DOHH2 (cell line): Measurements from ENCODE around the gene YWHAE.
"Not testable (repeated sequence)": the region's sequence is repeated elsewhere in the genome, so short reads cannot be mapped to it uniquely, and the experiment has no call there.

Experiments used
- H3F3A ChIP-seq: fragments of 200-600 bp; sonication (generic), shearing (Covaris generic); 2 replicates; pipeline ENCODE4 v1.6.0; 2016; ENCODE audit warnings: antibody characterized with exemption, mild to moderate bottlenecking; ENCODE audit not compliant: control insufficient read depth, insufficient read depth
- H3K27ac ChIP-seq: fragments of 200-600 bp; sonication (generic); 2 replicates; pipeline ENCODE4 v1.5.1; 2014; ENCODE audit warnings: low read depth, mild to moderate bottlenecking, low read length, moderate library complexity
- H3K27me3 ChIP-seq: fragments of 200-600 bp; sonication (generic); 2 replicates; pipeline ENCODE4 v1.6.1; 2014; ENCODE audit warnings: mild to moderate bottlenecking, low read length, mixed read lengths; ENCODE audit not compliant: control insufficient read depth
- H3K36me3 ChIP-seq: fragments of 200-600 bp; sonication (generic); 2 replicates; pipeline ENCODE4 v1.6.1; 2014; ENCODE audit warnings: mild to moderate bottlenecking, low read length, moderate library complexity, mixed read lengths; ENCODE audit not compliant: control insufficient read depth
- H3K4me1 ChIP-seq: fragments of 200-600 bp; sonication (generic); 2 replicates; pipeline ENCODE4 v1.6.1; 2014; ENCODE audit warnings: mild to moderate bottlenecking, low read length, mixed read lengths; ENCODE audit not compliant: control insufficient read depth
- H3K4me2 ChIP-seq: fragments of 200-600 bp; sonication (generic); 2 replicates; pipeline ENCODE4 v1.6.0; 2014; ENCODE audit warnings: mild to moderate bottlenecking, low read length, moderate library complexity
- H3K4me3 ChIP-seq: fragments of 200-600 bp; sonication (generic); 2 replicates; pipeline ENCODE4 v1.5.1; 2014; ENCODE audit warnings: mild to moderate bottlenecking, low read length, mixed read lengths
- H3K79me2 ChIP-seq: fragments of 200-600 bp; sonication (generic); 2 replicates; pipeline ENCODE4 v1.6.1; 2014; ENCODE audit warnings: mild to moderate bottlenecking, low read length, mixed read lengths; ENCODE audit not compliant: control insufficient read depth
- H3K9me2 ChIP-seq: fragments of 200-600 bp; sonication (generic); replicated peaks from 2 replicates; pipeline ENCODE4 v1.6.1; 2014; ENCODE audit warnings: mild to moderate bottlenecking, low read length, mixed read lengths; ENCODE audit not compliant: control insufficient read depth
- H3K9me3 ChIP-seq: fragments of 200-600 bp; sonication (generic); 2 replicates; pipeline ENCODE4 v1.6.1; 2014; ENCODE audit warnings: antibody characterized with exemption, low read length, mixed read lengths; ENCODE audit not compliant: control insufficient read depth, insufficient read depth
- H4K20me1 ChIP-seq: fragments of 200-600 bp; sonication (generic); 2 replicates; pipeline ENCODE4 v1.6.0; 2014; ENCODE audit warnings: low read depth, mild to moderate bottlenecking, antibody characterized with exemption, low read length, moderate library complexity; ENCODE audit not compliant: control insufficient read depth, insufficient read depth
- EZH2phosphoT487 ChIP-seq: fragments of 200-600 bp; sonication (generic); IDR thresholded peaks from 2 replicates; pipeline ENCODE4 v1.6.1; 2017; ENCODE audit warnings: borderline replicate concordance, mild to moderate bottlenecking, antibody characterized with exemption, low read length, moderate library complexity, mixed read lengths
- TF ChIP-seq, protein P1 (sequence below): fragments of 200-600 bp; sonication (generic); IDR thresholded peaks from one replicate; pipeline ENCODE4 v1.5.1; 2014; ENCODE audit warnings: antibody characterized with exemption, mild to moderate bottlenecking, low read depth, low read length; ENCODE audit not compliant: poor library complexity, severe bottlenecking

The YWHAE gene

DNA sequence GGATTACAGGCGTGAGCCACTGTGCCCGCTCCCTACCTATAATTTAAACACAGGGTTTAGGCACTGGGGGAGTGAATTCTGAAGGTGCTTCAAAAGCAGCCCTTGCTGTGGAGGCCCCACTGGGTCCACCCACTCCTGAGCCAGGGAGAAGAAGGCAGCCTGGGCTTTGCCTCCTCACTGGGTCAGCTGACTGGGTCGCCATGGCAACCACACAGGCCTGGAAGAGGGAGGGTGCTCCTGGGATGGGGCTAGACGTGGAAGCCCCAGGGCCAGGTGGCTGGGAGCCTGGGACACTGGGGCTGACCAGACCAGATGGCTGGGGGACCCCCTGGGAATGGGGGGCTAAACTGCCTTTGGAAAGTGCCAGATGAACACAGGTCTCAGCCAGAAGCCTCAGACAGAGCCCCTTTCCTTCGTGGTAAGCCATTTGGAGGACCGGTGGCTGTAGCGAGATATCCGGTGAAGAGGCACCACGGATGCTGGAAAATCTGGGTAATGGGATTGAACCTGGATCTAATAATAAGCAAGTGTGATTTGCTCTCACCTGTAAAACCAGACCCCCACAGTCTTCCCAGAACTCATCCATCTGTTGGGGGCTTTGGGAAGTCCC, 87.7 kb downstream of the YWHAE start:
- no peaks in the 10 kb centered on the region for H3K79me2 ChIP-seq
- no peak overlapping the region for H3K27ac ChIP-seq
- no peaks in the 10 kb centered on the region for H3K36me3 ChIP-seq
- no peaks in the 10 kb centered on the region for H4K20me1 ChIP-seq
- no peaks in the 10 kb centered on the region for H3K4me1 ChIP-seq
- H3K4me3 ChIP-seq = no peak overlapping the region
- no peak overlapping the region for H3K4me2 ChIP-seq
- H3K27me3 ChIP-seq = no peaks in the 10 kb centered on the region
- H3K9me2 ChIP-seq = no peaks in the 10 kb centered on the region
- no peaks in the 10 kb centered on the region for H3F3A ChIP-seq
- TF ChIP-seq, protein P1, sequence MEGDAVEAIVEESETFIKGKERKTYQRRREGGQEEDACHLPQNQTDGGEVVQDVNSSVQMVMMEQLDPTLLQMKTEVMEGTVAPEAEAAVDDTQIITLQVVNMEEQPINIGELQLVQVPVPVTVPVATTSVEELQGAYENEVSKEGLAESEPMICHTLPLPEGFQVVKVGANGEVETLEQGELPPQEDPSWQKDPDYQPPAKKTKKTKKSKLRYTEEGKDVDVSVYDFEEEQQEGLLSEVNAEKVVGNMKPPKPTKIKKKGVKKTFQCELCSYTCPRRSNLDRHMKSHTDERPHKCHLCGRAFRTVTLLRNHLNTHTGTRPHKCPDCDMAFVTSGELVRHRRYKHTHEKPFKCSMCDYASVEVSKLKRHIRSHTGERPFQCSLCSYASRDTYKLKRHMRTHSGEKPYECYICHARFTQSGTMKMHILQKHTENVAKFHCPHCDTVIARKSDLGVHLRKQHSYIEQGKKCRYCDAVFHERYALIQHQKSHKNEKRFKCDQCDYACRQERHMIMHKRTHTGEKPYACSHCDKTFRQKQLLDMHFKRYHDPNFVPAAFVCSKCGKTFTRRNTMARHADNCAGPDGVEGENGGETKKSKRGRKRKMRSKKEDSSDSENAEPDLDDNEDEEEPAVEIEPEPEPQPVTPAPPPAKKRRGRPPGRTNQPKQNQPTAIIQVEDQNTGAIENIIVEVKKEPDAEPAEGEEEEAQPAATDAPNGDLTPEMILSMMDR = no peak
- TF ChIP-seq EZH2phosphoT487 = no peak
- no peaks in the 10 kb centered on the region for H3K9me3 ChIP-seq

DNA sequence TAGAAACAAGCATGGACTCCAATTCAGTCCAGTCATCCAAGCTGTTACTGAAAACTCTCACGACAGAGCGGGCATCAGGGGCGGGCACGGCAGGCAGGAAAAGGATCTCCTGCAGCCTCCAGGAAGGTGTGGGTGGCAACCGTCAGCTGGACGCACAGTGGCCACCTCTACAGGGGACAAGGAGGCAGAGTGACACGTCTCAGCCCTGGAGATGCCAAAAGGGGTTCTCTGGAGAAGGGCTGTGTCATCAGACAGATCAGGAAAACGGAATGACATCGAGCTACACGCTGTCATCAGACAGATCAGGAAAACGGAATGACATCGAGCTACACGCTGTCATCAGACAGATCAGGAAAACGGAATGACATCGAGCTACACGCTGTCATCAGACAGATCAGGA, 92.2 kb downstream of the YWHAE start:
- H4K20me1 ChIP-seq, H3K27me3 ChIP-seq, H3K9me2 ChIP-seq, H3K36me3 ChIP-seq, H3K4me1 ChIP-seq, H3F3A ChIP-seq, H3K9me3 ChIP-seq, H3K4me3 ChIP-seq, H3K4me2 ChIP-seq, H3K27ac ChIP-seq, H3K79me2 ChIP-seq: not testable (repeated sequence)

DNA sequence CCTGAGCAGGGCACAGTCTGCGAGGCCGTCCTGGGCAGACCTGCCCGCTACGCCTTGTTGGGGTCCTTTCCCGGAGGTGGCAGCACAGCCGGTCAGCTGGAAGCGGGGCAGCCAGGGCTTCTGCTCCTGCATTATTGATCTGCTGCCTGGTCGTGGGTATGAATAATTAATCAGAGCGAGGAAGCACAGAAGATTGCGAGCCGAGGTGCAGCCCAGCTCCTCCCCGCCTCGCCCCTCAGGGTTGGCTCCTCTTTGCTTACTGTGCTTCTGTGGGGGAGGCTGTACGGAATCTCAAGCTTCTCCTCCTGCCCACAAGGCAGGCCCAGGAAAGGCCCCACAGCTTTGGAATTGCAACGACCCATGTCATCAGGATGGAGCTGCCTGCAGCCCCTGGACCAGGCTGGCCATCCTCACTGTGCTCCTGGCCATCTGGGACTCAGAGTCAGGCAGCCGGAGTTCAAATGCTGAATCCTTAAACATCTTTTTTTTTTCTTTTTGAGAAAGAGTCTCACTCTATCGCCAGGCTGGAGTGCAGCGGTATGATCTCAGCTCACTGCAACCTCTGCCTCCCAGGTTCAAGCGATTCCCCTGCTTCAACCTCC, 95.0 kb downstream of the YWHAE start:
- TF ChIP-seq, protein P1 = no peak
- TF ChIP-seq EZH2phosphoT487 = no peak

DNA sequence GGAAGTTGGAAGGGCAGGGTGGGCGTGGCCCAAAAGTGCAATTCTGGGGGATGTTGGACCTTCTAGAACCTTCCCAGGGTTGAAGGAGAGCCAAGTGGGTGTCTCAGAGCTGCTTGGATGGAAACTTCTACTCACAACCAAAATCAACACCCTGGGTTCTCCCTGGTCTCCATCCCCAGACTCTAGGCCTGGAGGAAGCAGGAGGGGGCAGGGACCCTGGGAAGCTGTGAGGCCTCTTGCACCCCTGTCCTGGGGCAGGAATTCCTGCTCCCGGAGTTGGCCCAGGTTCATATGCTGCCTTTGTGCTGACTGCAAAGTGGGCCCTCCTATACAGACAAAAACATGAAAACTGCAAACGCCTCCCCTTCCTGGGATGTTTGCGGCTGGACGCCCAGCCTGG, 95.5 kb downstream of the YWHAE start:
- Histone ChIP-seq H3K9me2 (no peaks in the 10 kb centered on the region), H4K20me1 (no peaks in the 10 kb centered on the region), H3K4me2 (no peak overlapping the region), H3K27ac (no peak overlapping the region), H3K9me3 (no peaks in the 10 kb centered on the region), H3K79me2 (no peaks in the 10 kb centered on the region), H3K36me3 (no peaks in the 10 kb centered on the region), H3K27me3 (no peaks in the 10 kb centered on the region), H3K4me1 (no peaks in the 10 kb centered on the region), H3F3A (no peaks in the 10 kb centered on the region), H3K4me3 (no peak overlapping the region)
- no peak for TF ChIP-seq EZH2phosphoT487

More for the DNA sequence above, 95.0 kb downstream of the YWHAE start:
- H3F3A ChIP-seq = no peaks in the 10 kb centered on the region
- no peak overlapping the region for H3K4me3 ChIP-seq
- no peaks in the 10 kb centered on the region for H3K27me3 ChIP-seq
- H3K9me3 ChIP-seq = no peaks in the 10 kb centered on the region
- H3K9me2 ChIP-seq = no peaks in the 10 kb centered on the region
- no peaks in the 10 kb centered on the region for H3K4me1 ChIP-seq
- H3K27ac ChIP-seq = no peak overlapping the region
- no peaks in the 10 kb centered on the region for H3K36me3 ChIP-seq
- H3K4me2 ChIP-seq = no peak overlapping the region
- no peaks in the 10 kb centered on the region for H4K20me1 ChIP-seq
- H3K79me2 ChIP-seq = no peaks in the 10 kb centered on the region
